H1 (cell line): ENCODE results near the gene NECAP2. TPM values are rescaled to one million over a fixed set of nuclear protein-coding genes. Genes with fewer than 3 reads are reported as not detected.
"Not testable (repeated sequence)": the region's sequence is repeated elsewhere in the genome, so short reads cannot be mapped to it uniquely, and the experiment has no call there.

ENCODE experiments used
- CTCF ChIA-PET: fragments of 300-600 bp; sonication (Branson Sonifier 250); formaldehyde crosslinking; loops from one replicate; lab custom pipeline; 2021; ENCODE audit not compliant: partially characterized antibody; lab: Charles Lee
- POLR2A ChIA-PET: fragments of 300-600 bp; sonication (Branson Sonifier 250); formaldehyde crosslinking; loops from one replicate; lab custom pipeline; 2021; ENCODE audit warnings: inconsistent platforms; ENCODE audit not compliant: partially characterized antibody; lab: Charles Lee
- DNase-seq, 2 experiments: peaks; one replicate each; pipeline versions ENCODE4 v3.0.0 to v3.0.0-alpha.2; 2010 to 2022; ENCODE audit warnings: low spot score in 2 of 2, low read depth in 1 of 2, mixed read lengths in 1 of 2
- FAIRE-seq: peaks from 2 replicates; lab custom pipeline; 2011; peaks lifted over from hg19 to GRCh38; lab: Jason Lieb, UNC
- H2AFZ ChIP-seq: 2 replicates; pipeline ENCODE4 v1.8.1; 2012; ENCODE audit warnings: low read length, inconsistent platforms
- H2AK5ac ChIP-seq: 2 replicates; pipeline ENCODE4 v1.6.1; 2013; ENCODE audit warnings: low read depth, low read length
- H2BK120ac ChIP-seq: replicated peaks from 2 replicates; pipeline ENCODE3; 2013; ENCODE audit warnings: low read depth, low read length, inconsistent platforms
- H2BK12ac ChIP-seq: 2 replicates; pipeline ENCODE4 v1.6.1; 2013; ENCODE audit warnings: low read depth, low read length
- H2BK15ac ChIP-seq: 2 replicates; pipeline ENCODE4 v1.6.1; 2013; ENCODE audit warnings: low read length
- H2BK20ac ChIP-seq: 2 replicates; pipeline ENCODE4 v1.6.1; 2013; ENCODE audit warnings: low read length
- H2BK5ac ChIP-seq: 2 replicates; pipeline ENCODE4 v1.6.1; 2013; ENCODE audit warnings: low read depth, low read length
- H3K14ac ChIP-seq: 2 replicates; pipeline ENCODE4 v1.6.1; 2013; ENCODE audit warnings: inconsistent platforms; ENCODE audit not compliant: insufficient read length
- H3K18ac ChIP-seq: 2 replicates; pipeline ENCODE4 v1.6.1; 2013; ENCODE audit warnings: low read length; ENCODE audit errors: extremely low read depth
- H3K23ac ChIP-seq: 2 replicates; pipeline ENCODE4 v1.6.1; 2013; ENCODE audit warnings: inconsistent platforms; ENCODE audit not compliant: insufficient read length
- H3K23me2 ChIP-seq: 2 replicates; pipeline ENCODE4 v1.6.1; 2013; ENCODE audit warnings: low read depth, low read length
- H3K27ac ChIP-seq: 2 replicates; pipeline ENCODE4 v1.6.1; 2011; ENCODE audit warnings: low read depth, low read length, inconsistent platforms
- H3K27me3 ChIP-seq, 4 experiments: replicated peaks in 1 of 4; 1 replicate in 1 of 4; 2 replicates in 3 of 4; pipeline versions ENCODE4 v1.6.1 to v1.8.1; 2011 to 2013; ENCODE audit warnings: low read length in 3 of 4, mild to moderate bottlenecking in 3 of 4, inconsistent platforms in 2 of 4, mixed read lengths in 2 of 4, moderate library complexity in 1 of 4; ENCODE audit not compliant: control insufficient read depth in 3 of 4, insufficient read depth in 3 of 4; ENCODE audit errors: extremely low read depth in 1 of 4
- H3K36me3 ChIP-seq, 4 experiments: 2 replicates each; pipeline versions ENCODE4 v1.6.1 to v1.8.1; 2011 to 2013; ENCODE audit warnings: mild to moderate bottlenecking in 4 of 4, low read length in 3 of 4, moderate library complexity in 2 of 4, control low read depth in 1 of 4, inconsistent platforms in 1 of 4; ENCODE audit not compliant: insufficient read depth in 4 of 4, control insufficient read depth in 2 of 4
- H3K4ac ChIP-seq: replicated peaks from 2 replicates; pipeline ENCODE3; 2013; ENCODE audit warnings: low read length, low read depth, mixed read lengths, inconsistent platforms; ENCODE audit not compliant: insufficient read length
- H3K4me1 ChIP-seq, 4 experiments: replicated peaks in 1 of 4; 1 replicate in 1 of 4; 2 replicates in 3 of 4; pipeline versions ENCODE4 v1.6.1 to v1.8.1; 2011 to 2013; ENCODE audit warnings: low read length in 3 of 4, inconsistent platforms in 2 of 4, mixed read lengths in 1 of 4; ENCODE audit not compliant: insufficient read depth in 4 of 4, control insufficient read depth in 3 of 4
- H3K4me2 ChIP-seq, 2 experiments: 2 replicates each; pipeline versions ENCODE4 v1.6.1 to v1.8.1; 2011 to 2013; ENCODE audit warnings: low read depth in 2 of 2, low read length in 2 of 2, control low read depth in 1 of 2, inconsistent platforms in 1 of 2, mild to moderate bottlenecking in 1 of 2; ENCODE audit not compliant: insufficient read depth in 1 of 2
- H3K4me3 ChIP-seq, 4 experiments: fragments of 200-600, 300-600 bp in 1 of 4; sonication (generic), shearing (Covaris generic), sonication (Bioruptor Twin) in 1 of 4; 2 replicates each; pipeline versions ENCODE4 v1.5.1 to v1.8.1; 2011 to 2016; ENCODE audit warnings: low read length in 4 of 4, low read depth in 3 of 4, control low read depth in 2 of 4, inconsistent platforms in 2 of 4, mild to moderate bottlenecking in 2 of 4, mixed read lengths in 1 of 4, moderate library complexity in 1 of 4; ENCODE audit not compliant: insufficient read depth in 2 of 4; ENCODE audit errors: extremely low read depth in 1 of 4
- H3K56ac ChIP-seq: replicated peaks from 2 replicates; pipeline ENCODE3; 2013; ENCODE audit warnings: low read depth, mild to moderate bottlenecking, mixed read lengths, low read length, inconsistent platforms; ENCODE audit not compliant: insufficient read length
- H3K79me1 ChIP-seq: 2 replicates; pipeline ENCODE4 v1.6.1; 2013; ENCODE audit warnings: low read depth, low read length, control low read depth
- H3K79me2 ChIP-seq, 2 experiments: 2 replicates each; pipeline versions ENCODE4 v1.6.1 to v1.8.1; 2012 to 2013; ENCODE audit warnings: low read length in 2 of 2, mild to moderate bottlenecking in 2 of 2, inconsistent platforms in 1 of 2; ENCODE audit not compliant: insufficient read depth in 2 of 2, control insufficient read depth in 1 of 2
- H3K9ac ChIP-seq, 4 experiments: replicated peaks in 1 of 4; 1 replicate in 1 of 4; 2 replicates in 3 of 4; pipeline versions ENCODE4 v1.6.1 to v1.8.1; 2011 to 2013; ENCODE audit warnings: low read depth in 3 of 4, low read length in 3 of 4, control low read depth in 2 of 4, mild to moderate bottlenecking in 2 of 4, moderate library complexity in 2 of 4, inconsistent platforms in 1 of 4; ENCODE audit errors: extremely low read depth in 1 of 4
- H3K9me3 ChIP-seq, 2 experiments: 2 replicates each; pipeline versions ENCODE4 v1.6.1 to v1.8.1; 2012 to 2013; ENCODE audit warnings: mild to moderate bottlenecking in 2 of 2, moderate library complexity in 2 of 2, control low read depth in 1 of 2, inconsistent platforms in 1 of 2, low read depth in 1 of 2, low read length in 1 of 2, mixed read lengths in 1 of 2; ENCODE audit not compliant: insufficient read depth in 2 of 2
- H4K20me1 ChIP-seq, 2 experiments: replicated peaks in 1 of 2; 2 replicates each; pipeline versions ENCODE3 to v1.8.1; 2011 to 2013; ENCODE audit warnings: inconsistent platforms in 2 of 2, low read length in 2 of 2, mild to moderate bottlenecking in 1 of 2; ENCODE audit not compliant: insufficient read depth in 2 of 2, control insufficient read depth in 1 of 2
- H4K5ac ChIP-seq: 2 replicates; pipeline ENCODE4 v1.6.1; 2013; ENCODE audit warnings: low read length, low read depth, mixed read lengths, inconsistent platforms; ENCODE audit not compliant: insufficient read length
- H4K8ac ChIP-seq: 2 replicates; pipeline ENCODE4 v1.8.0; 2013; ENCODE audit warnings: mild to moderate bottlenecking, moderate library complexity, low read length, inconsistent platforms; ENCODE audit not compliant: insufficient read depth; ENCODE audit errors: extremely low read depth
- H4K91ac ChIP-seq: replicated peaks from 2 replicates; pipeline ENCODE3; 2013; ENCODE audit warnings: low read length, mixed read lengths, inconsistent platforms; ENCODE audit not compliant: insufficient read length
- CBX8 ChIP-seq: fragments of 300-800, 300-1000 bp; sonication (generic); IDR thresholded peaks from 2 replicates; pipeline ENCODE4 v1.7.1; 2016; ENCODE audit warnings: low read depth, low read length, borderline replicate concordance
- CTCF ChIP-seq, 3 experiments: IDR thresholded peaks; 1 replicate in 2 of 3; 2 replicates in 1 of 3; pipeline versions ENCODE4 v1.5.1 to v1.6.1; 2011; ENCODE audit warnings: low read length in 3 of 3, mild to moderate bottlenecking in 3 of 3, inconsistent platforms in 2 of 3, low read depth in 1 of 3, moderate library complexity in 1 of 3; ENCODE audit not compliant: insufficient read depth in 1 of 3; ENCODE audit errors: control extremely low read depth in 1 of 3
- SRF ChIP-seq: IDR thresholded peaks from 2 replicates; pipeline ENCODE4 v1.6.1; 2011; ENCODE audit warnings: mild to moderate bottlenecking, low read depth, low read length, moderate library complexity
- WGBS, 2 experiments: shearing (Covaris generic) in 1 of 2; methylation state at CpG; one replicate each; pipeline versions ENCODE4 v1.1.6 to v1.1.7; 2013 to 2015; ENCODE audit warnings: low lambda C conversion rate in 2 of 2, mixed read lengths in 2 of 2, inconsistent platforms in 1 of 2, low coverage in 1 of 2, missing lambda C conversion rate in 1 of 2; ENCODE audit not compliant: insufficient replicate concordance in 2 of 2, insufficient coverage in 1 of 2, insufficient read length in 1 of 2; ENCODE audit errors: extremely low coverage in 1 of 2, missing lambda C conversion rate in 1 of 2; 5-methylcytosine and 5-hydroxymethylcytosine counted together
- polyA plus RNA-seq, 7 experiments: library from polyadenylated mRNA; depleted of rRNA in 3 of 7; stranded (reverse) in 5 of 7; unstranded in 2 of 7; fragments of >200 nt in 5 of 7; fragments of 200-250 nt in 2 of 7; gene quantifications; 1 replicate in 5 of 7; 2 replicates in 1 of 7; 4 replicates in 1 of 7; pipeline versions ENCODE4 v1.2.1 to v1.2.3, GENCODE V29; 2011 to 2013; ENCODE audit warnings: missing spikeins in 2 of 7, mixed read lengths in 2 of 7
- total RNA-seq: library from RNA; stranded (reverse); fragmentation: NEBNext Ultra II Directional; extraction: Animal tissue kit (Norgen Biotek cat#: 25700); gene quantifications from 2 replicates; pipeline ENCODE4 v1.2.1, GENCODE V29; 2021

The NECAP2 gene
- total and polyA plus RNA-seq, 2 of the 8 experiments (the other 6 are each of a cell fraction or from before 2014, with no cell fraction given), result 24.4 to 29.7 TPM

DNA sequence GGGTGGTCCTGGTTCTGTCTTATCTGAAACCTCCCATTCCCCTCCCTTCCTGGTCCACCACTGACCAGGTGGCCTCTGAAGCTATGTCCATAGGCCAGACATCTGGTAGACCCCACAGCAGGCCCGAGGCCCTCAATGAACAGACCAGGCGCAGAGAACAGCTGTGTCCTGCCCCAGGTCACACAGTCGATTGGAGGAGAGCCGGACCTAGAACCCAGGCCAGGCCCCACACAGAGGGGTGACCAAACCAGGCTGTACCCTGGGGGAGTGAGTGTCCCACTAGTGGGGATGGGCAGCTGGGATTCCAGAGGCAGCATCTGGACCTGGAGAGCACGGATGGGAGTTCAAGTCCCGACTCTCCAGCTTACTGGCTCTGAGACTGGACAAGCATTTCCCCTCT lies 44.4 kb downstream of the NECAP2 start (continued):
- TF ChIP-seq CTCF (IDR thresholded peaks at IDR 0.05; ENCODE audit: control extremely low read depth in 1 of 3, insufficient read depth in 1 of 3, low read depth in 1 of 3, low read length in 3 of 3) (no peak), CBX8 (no peak), SRF (no peak)

- H2BK15ac ChIP-seq, H3K4me2 ChIP-seq, H2AFZ ChIP-seq, POLR2A ChIA-PET, FAIRE-seq, H3K4ac ChIP-seq, H3K23me2 ChIP-seq, H3K79me1 ChIP-seq, H2BK120ac ChIP-seq, H3K9me3 ChIP-seq, H3K56ac ChIP-seq, H2BK12ac ChIP-seq, H3K27ac ChIP-seq, H4K20me1 ChIP-seq, H4K5ac ChIP-seq, H3K4me1 ChIP-seq, H3K79me2 ChIP-seq, H3K14ac ChIP-seq, H3K18ac ChIP-seq, H3K23ac ChIP-seq, H3K36me3 ChIP-seq, H3K4me3 ChIP-seq, H3K9ac ChIP-seq, H4K91ac ChIP-seq, H2AK5ac ChIP-seq, H3K27me3 ChIP-seq, H4K8ac ChIP-seq, DNase-seq, H2BK20ac ChIP-seq, H2BK5ac ChIP-seq: not testable (repeated sequence)
- 87% methylated on average over 7 of the region's 8 CpGs; no CpG with 5 or more reads in 1 of the 2 experiments for WGBS, 2 experiments
- CTCF ChIA-PET, result interaction anchor here (1.9 to 2.3 kb wide), 2 partner anchors 12 to 46 kb away, joined by 5 to 6 read pairs; partner anchors contain the start of gene NECAP2
Measured at GRCh38 chr1:16486316-16486715, 45.8 kb downstream of the NECAP2 start.
